Measurements from ENCODE around the gene EFL1. TPM values are rescaled to one million over a fixed set of nuclear protein-coding genes. Genes with fewer than 3 reads are reported as not detected.

Gene EFL1
- total RNA-seq, 2 donors from 2014 or later = 42.0 to 59.1 TPM

- Histone ChIP-seq H3K27me3 (ENCODE audit: control insufficient read depth, insufficient read depth, low read length, poor library complexity, severe bottlenecking) (no peaks in the 10 kb centered on the region), H3K9me3 (ENCODE audit: control insufficient read depth, low read length) (peaks cover 7% of the 10 kb centered on the region), H3K4me3 (ENCODE audit: low read length) (no peak overlapping the region), H3K36me3 (ENCODE audit: control insufficient read depth, insufficient read depth, low read length) (no peaks in the 10 kb centered on the region), H3K4me1 (ENCODE audit: control insufficient read depth, insufficient read depth, low read length) (no peaks in the 10 kb centered on the region), H3K27ac (ENCODE audit: low read depth, low read length) (no peak overlapping the region), H3K9ac (ENCODE audit: extremely low read depth, low read length, poor library complexity, severe bottlenecking) (no peak overlapping the region)
- no peak overlapping the region for H3K27ac Mint-ChIP-seq
- TF ChIP-seq, protein P1, sequence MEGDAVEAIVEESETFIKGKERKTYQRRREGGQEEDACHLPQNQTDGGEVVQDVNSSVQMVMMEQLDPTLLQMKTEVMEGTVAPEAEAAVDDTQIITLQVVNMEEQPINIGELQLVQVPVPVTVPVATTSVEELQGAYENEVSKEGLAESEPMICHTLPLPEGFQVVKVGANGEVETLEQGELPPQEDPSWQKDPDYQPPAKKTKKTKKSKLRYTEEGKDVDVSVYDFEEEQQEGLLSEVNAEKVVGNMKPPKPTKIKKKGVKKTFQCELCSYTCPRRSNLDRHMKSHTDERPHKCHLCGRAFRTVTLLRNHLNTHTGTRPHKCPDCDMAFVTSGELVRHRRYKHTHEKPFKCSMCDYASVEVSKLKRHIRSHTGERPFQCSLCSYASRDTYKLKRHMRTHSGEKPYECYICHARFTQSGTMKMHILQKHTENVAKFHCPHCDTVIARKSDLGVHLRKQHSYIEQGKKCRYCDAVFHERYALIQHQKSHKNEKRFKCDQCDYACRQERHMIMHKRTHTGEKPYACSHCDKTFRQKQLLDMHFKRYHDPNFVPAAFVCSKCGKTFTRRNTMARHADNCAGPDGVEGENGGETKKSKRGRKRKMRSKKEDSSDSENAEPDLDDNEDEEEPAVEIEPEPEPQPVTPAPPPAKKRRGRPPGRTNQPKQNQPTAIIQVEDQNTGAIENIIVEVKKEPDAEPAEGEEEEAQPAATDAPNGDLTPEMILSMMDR (conservative IDR thresholded peaks at IDR 0.05) = no peak
- peaks cover 7% of the 10 kb centered on the region for H3K4me1 Mint-ChIP-seq
- peaks cover 2% of the 10 kb centered on the region for H3K36me3 Mint-ChIP-seq (ENCODE audit: low read depth)
- WGBS, 2 experiments (ENCODE audit: insufficient coverage in 1 of 2, insufficient read length in 1 of 2) = 84% methylated on average over 1 of the region's 1 CpG; no CpG with 5 or more reads in 1 of the 2 experiments
- H3K4me3 Mint-ChIP-seq = no peak overlapping the region
- H3K27me3 Mint-ChIP-seq (ENCODE audit: insufficient read depth) = peaks cover 7% of the 10 kb centered on the region
- DNase-seq = no peak
- peaks cover 7% of the 10 kb centered on the region for H3K9me3 Mint-ChIP-seq
Measured at GRCh38 chr15:82113106-82113715, 149.3 kb downstream of the EFL1 start.

- peaks cover 7% of the 10 kb centered on the region for H3K4me1 Mint-ChIP-seq
- H3K36me3 Mint-ChIP-seq (ENCODE audit: low read depth) = peaks cover 2% of the 10 kb centered on the region
- 96 to 97% methylated on average over 9 of the region's 9 CpGs for WGBS, 2 experiments (ENCODE audit: insufficient coverage in 1 of 2, insufficient read length in 1 of 2)
- Histone ChIP-seq H3K27me3 (ENCODE audit: control insufficient read depth, insufficient read depth, low read length, poor library complexity, severe bottlenecking) (no peaks in the 10 kb centered on the region), H3K4me3 (ENCODE audit: low read length) (no peak overlapping the region), H3K27ac (ENCODE audit: low read depth, low read length) (no peak overlapping the region), H3K9me3 (ENCODE audit: control insufficient read depth, low read length) (peaks cover 7% of the 10 kb centered on the region), H3K4me1 (ENCODE audit: control insufficient read depth, insufficient read depth, low read length) (no peaks in the 10 kb centered on the region), H3K36me3 (ENCODE audit: control insufficient read depth, insufficient read depth, low read length) (no peaks in the 10 kb centered on the region), H3K9ac (ENCODE audit: extremely low read depth, low read length, poor library complexity, severe bottlenecking) (no peak overlapping the region)
- peaks cover 7% of the 10 kb centered on the region for H3K9me3 Mint-ChIP-seq
- no peak overlapping the region for H3K4me3 Mint-ChIP-seq
- peaks cover 7% of the 10 kb centered on the region for H3K27me3 Mint-ChIP-seq (ENCODE audit: insufficient read depth)
- H3K27ac Mint-ChIP-seq = no peak overlapping the region
- TF ChIP-seq, protein P1 (conservative IDR thresholded peaks at IDR 0.05) = no peak
- no peak for DNase-seq
Measured at GRCh38 chr15:82111918-82112317, 150.6 kb downstream of the EFL1 start.

- Mint-ChIP-seq H3K9me3 (peaks cover 7% of the 10 kb centered on the region), H3K4me1 (peaks cover 8% of the 10 kb centered on the region), H3K27me3 (ENCODE audit: insufficient read depth) (peaks cover 7% of the 10 kb centered on the region), H3K36me3 (ENCODE audit: low read depth) (peaks cover 2% of the 10 kb centered on the region), H3K4me3 (no peak overlapping the region), H3K27ac (no peak overlapping the region)
- no peak overlapping the region for H3K9ac ChIP-seq (ENCODE audit: extremely low read depth, low read length, poor library complexity, severe bottlenecking)
- H3K27ac ChIP-seq (ENCODE audit: low read depth, low read length) = no peak overlapping the region
- DNase-seq = peak; percentile 52
- TF ChIP-seq, protein P1 (conservative IDR thresholded peaks at IDR 0.05) = no peak
- no peaks in the 10 kb centered on the region for H3K36me3 ChIP-seq (ENCODE audit: control insufficient read depth, insufficient read depth, low read length)
- H3K9me3 ChIP-seq (ENCODE audit: control insufficient read depth, low read length) = peaks cover 7% of the 10 kb centered on the region
- H3K4me3 ChIP-seq (ENCODE audit: low read length) = no peak overlapping the region
- H3K27me3 ChIP-seq (ENCODE audit: control insufficient read depth, insufficient read depth, low read length, poor library complexity, severe bottlenecking) = no peaks in the 10 kb centered on the region
- no peaks in the 10 kb centered on the region for H3K4me1 ChIP-seq (ENCODE audit: control insufficient read depth, insufficient read depth, low read length)
- 86 to 91% methylated on average over 5 of the region's 5 CpGs for WGBS, 2 experiments (ENCODE audit: insufficient coverage in 1 of 2, insufficient read length in 1 of 2)
Measured at GRCh38 chr15:82110144-82110543, 152.4 kb downstream of the EFL1 start.
